A673 (cell line): ENCODE measurements around the gene TCF12.

Experiments
- EZH2 ChIP-seq: fragments of 200-600 bp; sonication (generic); IDR thresholded peaks from 2 replicates; pipeline ENCODE4 v1.6.1; 2017; ENCODE audit warnings: borderline replicate concordance, low read depth, mild to moderate bottlenecking, mixed read lengths, antibody characterized with exemption, low read length; ENCODE audit not compliant: poor library complexity, severe bottlenecking
- TF ChIP-seq, protein P1 (sequence below): fragments of 300-800, 200-600 bp; sonication (generic); conservative IDR thresholded peaks from 2 replicates; pipeline ENCODE4 v1.5.1; 2017; ENCODE audit warnings: low read depth, mild to moderate bottlenecking, antibody characterized with exemption, low read length, moderate library complexity, mixed read lengths

DNA sequence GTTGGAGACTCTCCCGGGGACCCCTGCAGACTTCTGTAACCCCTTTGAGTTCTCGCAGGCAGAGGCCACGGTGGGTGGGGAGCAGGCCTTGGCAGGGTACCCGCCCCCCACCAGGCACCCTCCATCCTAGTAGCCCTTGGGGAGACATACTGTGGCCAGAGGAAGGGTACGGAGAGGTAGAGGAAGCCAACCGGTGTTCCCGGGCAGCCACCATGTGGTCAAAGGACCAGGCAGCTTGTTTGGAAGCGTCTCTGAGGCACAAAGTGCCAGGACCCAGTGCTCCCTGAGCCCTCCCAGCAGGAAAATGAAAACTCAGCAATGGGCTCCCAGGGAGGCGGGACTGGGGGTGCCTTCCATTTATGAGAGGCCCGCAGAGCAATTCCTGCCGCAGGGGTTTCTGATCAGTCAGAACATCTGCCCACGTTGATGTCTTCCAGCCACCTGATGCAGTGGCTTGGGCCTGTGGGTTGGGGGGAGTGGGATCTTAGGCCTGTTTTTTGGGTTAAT is 404.9 kb downstream of the TCF12 start:
- TF ChIP-seq, protein P1, sequence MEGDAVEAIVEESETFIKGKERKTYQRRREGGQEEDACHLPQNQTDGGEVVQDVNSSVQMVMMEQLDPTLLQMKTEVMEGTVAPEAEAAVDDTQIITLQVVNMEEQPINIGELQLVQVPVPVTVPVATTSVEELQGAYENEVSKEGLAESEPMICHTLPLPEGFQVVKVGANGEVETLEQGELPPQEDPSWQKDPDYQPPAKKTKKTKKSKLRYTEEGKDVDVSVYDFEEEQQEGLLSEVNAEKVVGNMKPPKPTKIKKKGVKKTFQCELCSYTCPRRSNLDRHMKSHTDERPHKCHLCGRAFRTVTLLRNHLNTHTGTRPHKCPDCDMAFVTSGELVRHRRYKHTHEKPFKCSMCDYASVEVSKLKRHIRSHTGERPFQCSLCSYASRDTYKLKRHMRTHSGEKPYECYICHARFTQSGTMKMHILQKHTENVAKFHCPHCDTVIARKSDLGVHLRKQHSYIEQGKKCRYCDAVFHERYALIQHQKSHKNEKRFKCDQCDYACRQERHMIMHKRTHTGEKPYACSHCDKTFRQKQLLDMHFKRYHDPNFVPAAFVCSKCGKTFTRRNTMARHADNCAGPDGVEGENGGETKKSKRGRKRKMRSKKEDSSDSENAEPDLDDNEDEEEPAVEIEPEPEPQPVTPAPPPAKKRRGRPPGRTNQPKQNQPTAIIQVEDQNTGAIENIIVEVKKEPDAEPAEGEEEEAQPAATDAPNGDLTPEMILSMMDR, result no peak
- no peak for TF ChIP-seq EZH2
